T-helper 1 cell treated with Interleukin-12 subunit alpha and Interleukin-12 subunit beta and Interleukin-4 antibody, amounts not matched to agents 30 μg/mL and 1 μg/mL, for 36 hours (primary cell): ENCODE results near the gene COX19.

Source experiments
- H3K27ac Mint-ChIP-seq: one replicate; pipeline ENCODE4 v1.8.0; 2021; ENCODE audit warnings: mild to moderate bottlenecking, mixed read lengths
- H3K27me3 Mint-ChIP-seq: one replicate; pipeline ENCODE4 v1.8.0; 2021; ENCODE audit warnings: low read depth, mixed read lengths
- H3K36me3 Mint-ChIP-seq: one replicate; pipeline ENCODE4 v1.8.0; 2021; ENCODE audit warnings: low read depth, mixed read lengths
- H3K4me1 Mint-ChIP-seq: one replicate; pipeline ENCODE4 v1.8.0; 2021; ENCODE audit warnings: low read depth, mixed read lengths
- H3K4me3 Mint-ChIP-seq: one replicate; pipeline ENCODE4 v1.8.0; 2021; ENCODE audit warnings: mild to moderate bottlenecking, moderate library complexity, mixed read lengths
- H3K9me3 Mint-ChIP-seq: one replicate; pipeline ENCODE4 v1.8.0; 2021; ENCODE audit warnings: mixed read lengths

COX19 gene, protein sequence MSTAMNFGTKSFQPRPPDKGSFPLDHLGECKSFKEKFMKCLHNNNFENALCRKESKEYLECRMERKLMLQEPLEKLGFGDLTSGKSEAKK

DNA sequence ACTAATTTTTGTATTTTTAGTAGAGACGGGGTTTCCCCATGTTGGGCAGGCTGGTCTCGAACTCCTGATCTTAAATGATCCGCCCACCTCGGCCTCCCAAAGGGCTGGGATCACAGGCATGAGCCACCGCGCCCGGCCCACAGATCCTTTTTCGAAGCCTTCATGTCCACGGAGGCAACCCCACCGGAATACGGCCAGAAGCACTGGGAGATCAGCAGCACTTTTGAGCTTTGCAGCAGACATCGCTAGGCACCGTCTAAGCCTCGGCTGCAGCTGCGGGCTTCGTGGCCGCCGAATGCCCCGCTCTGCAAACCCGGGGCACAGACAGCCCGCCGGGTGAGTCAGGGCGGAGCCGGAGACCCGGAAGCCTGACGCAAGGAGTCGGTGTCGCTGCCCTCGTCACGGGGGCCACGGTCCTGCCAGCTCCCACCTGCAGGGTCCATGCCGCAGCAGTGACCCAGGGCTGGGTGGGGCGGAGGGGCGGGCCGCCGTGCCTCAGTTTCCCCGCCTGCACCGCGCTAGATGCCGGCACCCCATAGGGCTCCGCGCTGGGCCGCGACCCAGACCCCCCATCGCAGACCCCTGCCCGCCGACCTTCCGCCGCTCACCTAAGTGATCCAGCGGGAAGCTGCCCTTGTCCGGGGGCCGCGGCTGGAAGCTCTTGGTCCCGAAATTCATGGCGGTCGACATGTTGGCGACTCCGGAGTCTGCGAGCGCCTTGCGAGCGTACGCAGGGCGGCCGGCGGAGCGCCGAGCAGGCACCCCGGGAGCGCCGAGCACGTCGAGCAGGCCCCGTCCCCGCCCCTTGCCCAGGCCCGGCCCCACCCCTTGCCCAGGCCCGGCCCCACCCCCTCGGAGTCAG is at the start of gene COX19:
TSS of gene COX19 (minus strand) at position 730 of the 862 bp plus-strand sequence. CDS start at position 690, 40 bp downstream.
- peaks cover 16% of the 10 kb centered on the region for H3K36me3 Mint-ChIP-seq
- H3K4me3 Mint-ChIP-seq, result peak within 1 kb of the TSS; percentile 93
- peak within 1 kb of the TSS; percentile 90 for H3K27ac Mint-ChIP-seq
- H3K4me1 Mint-ChIP-seq, result peaks cover 17% of the 10 kb centered on the region
- H3K27me3 Mint-ChIP-seq, result peaks cover 3% of the 10 kb centered on the region
- no peaks in the 10 kb centered on the region for H3K9me3 Mint-ChIP-seq

DNA sequence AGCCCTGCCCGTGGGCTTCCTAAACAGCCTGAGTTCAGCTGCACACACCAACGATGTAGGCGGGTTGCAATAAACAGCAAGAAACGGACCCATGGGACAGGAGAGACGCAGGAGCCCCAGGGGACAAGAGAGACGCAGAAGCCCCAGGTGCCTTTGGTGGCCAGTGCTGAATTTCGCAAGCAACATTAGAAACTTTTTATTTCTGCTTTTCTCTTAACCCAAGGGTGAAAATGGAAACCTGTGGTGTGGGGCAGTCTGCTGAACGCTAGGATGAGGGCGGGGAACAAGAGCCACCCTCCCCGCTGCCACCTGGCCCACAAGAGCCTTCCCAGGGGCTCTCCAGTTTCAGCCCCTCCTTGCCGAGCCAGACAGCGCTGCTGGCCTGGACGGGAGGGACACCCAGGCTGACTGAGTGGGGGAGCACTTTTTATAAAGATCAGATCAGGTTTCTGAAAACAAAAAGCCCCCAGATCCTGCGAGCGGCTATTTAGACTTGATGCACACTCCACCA is 49.0 kb upstream of the COX19 start:
- H3K4me1 Mint-ChIP-seq, result peaks cover 13% of the 10 kb centered on the region
- no peak overlapping the region for H3K27ac Mint-ChIP-seq
- no peaks in the 10 kb centered on the region for H3K9me3 Mint-ChIP-seq
- no peak overlapping the region for H3K4me3 Mint-ChIP-seq
- H3K27me3 Mint-ChIP-seq, result no peaks in the 10 kb centered on the region
- H3K36me3 Mint-ChIP-seq, result peaks cover 12% of the 10 kb centered on the region

DNA sequence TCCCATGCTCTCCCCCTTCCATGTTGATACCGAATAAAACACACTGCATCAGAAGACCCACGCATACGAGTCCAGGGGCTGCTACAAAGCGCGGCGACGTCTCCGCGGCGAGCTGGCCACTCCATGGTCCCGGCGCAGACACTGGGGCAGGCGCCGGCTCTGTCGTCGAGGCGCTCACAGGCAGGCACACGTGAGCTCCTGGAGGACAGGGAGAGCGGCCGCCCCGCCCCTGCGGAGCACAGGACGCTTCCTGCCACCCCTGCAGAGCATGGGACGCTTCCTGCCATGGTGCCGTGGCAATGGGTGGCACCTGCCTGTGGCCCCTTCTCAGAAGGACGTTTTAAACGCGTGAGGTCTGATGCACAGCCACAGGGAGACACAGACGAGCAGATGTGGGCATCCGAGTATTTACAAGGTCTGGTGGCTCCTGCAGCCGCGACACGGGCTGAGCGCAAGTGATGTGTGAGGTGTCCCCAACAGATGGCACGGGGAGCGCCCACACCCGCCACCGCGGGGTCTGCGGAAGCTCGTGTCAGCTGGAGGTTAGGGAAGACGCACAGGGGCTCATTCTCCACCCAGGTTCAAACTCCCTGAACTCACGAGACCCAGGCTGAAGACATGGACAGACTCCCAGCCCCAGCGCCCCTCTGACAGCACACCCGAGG is 47.6 kb upstream of the COX19 start:
- no peaks in the 10 kb centered on the region for H3K27me3 Mint-ChIP-seq
- H3K4me3 Mint-ChIP-seq, result no peak overlapping the region
- no peak overlapping the region for H3K27ac Mint-ChIP-seq

DNA sequence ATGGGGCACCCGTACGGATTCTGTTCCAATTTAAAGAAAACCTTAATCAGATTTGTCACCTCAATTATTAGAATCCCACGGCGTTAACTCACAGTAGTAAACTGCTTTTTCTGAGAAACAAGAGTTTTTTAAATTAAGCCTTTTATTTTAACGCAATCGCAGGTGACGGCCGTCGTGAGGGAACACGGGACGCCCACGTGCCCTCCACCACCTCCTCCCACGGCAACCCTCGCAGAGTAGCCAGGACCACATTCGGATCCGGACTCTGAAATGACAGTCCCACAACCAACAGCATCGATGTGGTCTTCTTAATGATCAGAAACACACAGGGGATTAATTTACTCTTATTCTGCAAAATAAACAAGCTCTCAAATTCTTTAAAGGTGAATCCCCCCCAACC is 47.0 kb upstream of the COX19 start:
- Mint-ChIP-seq H3K9me3 (no peaks in the 10 kb centered on the region), H3K27me3 (no peaks in the 10 kb centered on the region), H3K4me1 (peaks cover 10% of the 10 kb centered on the region), H3K4me3 (no peak overlapping the region), H3K36me3 (peaks cover 17% of the 10 kb centered on the region), H3K27ac (no peak overlapping the region)

More for the DNA sequence above, 47.6 kb upstream of the COX19 start:
- H3K4me1 Mint-ChIP-seq, result peaks cover 11% of the 10 kb centered on the region
- H3K9me3 Mint-ChIP-seq, result no peaks in the 10 kb centered on the region
- peaks cover 17% of the 10 kb centered on the region for H3K36me3 Mint-ChIP-seq

DNA sequence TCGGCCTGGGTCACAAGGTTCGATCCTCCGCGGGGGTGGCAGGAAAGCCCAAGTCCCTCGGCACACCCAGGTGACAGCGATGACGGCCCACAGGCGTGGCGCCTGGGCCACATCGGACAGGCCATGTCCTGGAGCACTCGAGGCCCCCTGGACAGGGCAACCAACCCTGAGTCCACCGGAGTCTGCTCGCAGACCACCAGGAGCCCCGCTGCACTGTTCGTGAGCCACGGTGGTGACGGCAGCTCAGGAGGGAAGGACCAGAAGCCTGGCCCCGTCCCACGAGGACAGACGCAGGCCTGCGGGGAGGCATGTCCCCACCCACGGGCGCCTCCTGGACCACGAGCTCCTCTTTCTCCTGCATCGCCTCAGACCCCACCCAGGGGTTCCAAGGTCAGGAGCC is 46.6 kb upstream of the COX19 start:
- Mint-ChIP-seq H3K36me3 (peaks cover 17% of the 10 kb centered on the region), H3K27me3 (no peaks in the 10 kb centered on the region), H3K4me1 (peaks cover 8% of the 10 kb centered on the region), H3K27ac (no peak overlapping the region), H3K9me3 (no peaks in the 10 kb centered on the region), H3K4me3 (no peak overlapping the region)

DNA sequence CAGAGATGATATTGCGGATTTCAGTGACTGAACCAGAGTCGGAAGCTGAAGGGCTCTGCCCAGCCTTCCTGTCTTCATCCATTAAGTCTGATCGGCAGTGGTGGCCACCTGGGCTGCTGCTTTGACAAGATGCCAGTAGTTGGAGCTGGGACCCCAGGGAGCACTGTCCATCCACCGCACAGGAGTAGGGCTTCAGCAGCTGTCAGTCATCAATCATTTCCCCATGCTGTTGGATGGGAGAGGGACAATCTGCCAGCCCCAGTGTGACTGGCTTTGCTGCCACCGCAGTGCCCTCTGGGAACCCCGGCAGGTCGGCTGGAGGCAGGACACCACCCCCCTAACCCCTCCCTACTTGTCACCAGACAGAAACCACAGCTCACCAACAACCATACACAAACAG is 46.0 kb upstream of the COX19 start:
- H3K9me3 Mint-ChIP-seq, result no peaks in the 10 kb centered on the region
- no peak overlapping the region for H3K27ac Mint-ChIP-seq
- H3K36me3 Mint-ChIP-seq, result peaks cover 16% of the 10 kb centered on the region
- peaks cover 6% of the 10 kb centered on the region for H3K4me1 Mint-ChIP-seq
- H3K4me3 Mint-ChIP-seq, result no peak overlapping the region
- H3K27me3 Mint-ChIP-seq, result no peaks in the 10 kb centered on the region

DNA sequence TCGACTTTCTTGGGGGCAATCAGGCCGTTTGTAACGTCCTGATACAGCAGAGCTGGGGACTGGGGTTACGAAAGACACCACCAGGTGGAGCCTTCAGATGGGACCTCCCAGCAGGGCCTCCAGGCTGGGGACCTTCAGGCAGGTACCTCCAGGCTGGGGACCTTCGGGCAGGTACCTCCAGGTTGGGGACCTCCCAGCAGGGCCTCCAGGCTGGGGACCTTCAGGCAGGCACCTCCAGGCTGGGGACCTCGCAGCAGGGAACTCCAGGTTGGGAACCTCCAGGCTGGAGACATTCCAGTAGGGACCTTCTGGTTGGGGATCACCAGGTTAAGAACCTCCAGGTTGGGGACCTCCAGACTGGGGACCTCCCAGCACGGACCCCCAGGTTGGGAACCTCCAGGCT is 45.5 kb upstream of the COX19 start:
- H3K9me3 Mint-ChIP-seq, result no peaks in the 10 kb centered on the region
- H3K27me3 Mint-ChIP-seq, result no peaks in the 10 kb centered on the region
- peaks cover 13% of the 10 kb centered on the region for H3K36me3 Mint-ChIP-seq
- no peak overlapping the region for H3K27ac Mint-ChIP-seq
- H3K4me3 Mint-ChIP-seq, result no peak overlapping the region
- H3K4me1 Mint-ChIP-seq, result peaks cover 4% of the 10 kb centered on the region

DNA sequence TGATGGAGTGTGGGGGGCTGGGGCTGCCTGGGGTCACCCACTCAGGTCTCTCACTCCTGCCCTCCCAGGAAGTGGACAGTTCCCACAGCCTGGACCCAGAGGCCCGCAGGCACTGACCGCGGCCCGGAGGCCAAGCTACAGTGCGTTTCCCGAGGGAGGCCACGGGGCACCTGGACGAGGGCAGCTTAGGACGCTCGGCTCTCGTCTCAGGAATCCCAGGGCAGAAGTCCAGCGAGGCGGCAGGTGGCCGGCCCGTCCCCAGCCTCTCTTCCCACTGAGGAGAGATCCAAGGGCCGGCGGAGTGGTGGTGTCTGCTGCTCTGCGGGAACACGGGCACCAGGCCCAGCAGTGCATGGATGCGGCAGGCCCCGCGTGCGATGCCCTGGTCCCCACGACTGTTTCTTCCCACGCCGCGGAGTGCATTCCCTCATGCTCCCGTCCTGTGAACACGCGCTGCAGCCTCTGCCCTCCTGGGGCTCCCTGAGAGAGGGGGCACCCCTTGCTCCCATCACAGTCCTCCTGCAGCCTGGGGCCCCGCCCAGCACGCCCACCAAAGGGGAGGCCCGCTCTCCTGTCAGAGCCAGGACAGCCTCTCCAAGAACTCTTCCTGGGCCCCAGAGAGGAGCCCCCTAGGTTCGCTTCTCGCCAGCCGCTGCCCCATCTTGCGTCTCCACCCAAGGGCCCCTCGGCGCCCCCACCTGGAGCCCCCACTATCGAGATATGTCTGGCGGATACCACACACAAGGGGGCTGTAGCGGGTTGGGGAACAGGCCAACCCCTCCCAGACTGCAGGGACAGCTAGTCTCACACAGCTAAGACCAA is 44.7 kb upstream of the COX19 start:
- H3K4me3 Mint-ChIP-seq, result no peak overlapping the region
- no peaks in the 10 kb centered on the region for H3K27me3 Mint-ChIP-seq

DNA sequence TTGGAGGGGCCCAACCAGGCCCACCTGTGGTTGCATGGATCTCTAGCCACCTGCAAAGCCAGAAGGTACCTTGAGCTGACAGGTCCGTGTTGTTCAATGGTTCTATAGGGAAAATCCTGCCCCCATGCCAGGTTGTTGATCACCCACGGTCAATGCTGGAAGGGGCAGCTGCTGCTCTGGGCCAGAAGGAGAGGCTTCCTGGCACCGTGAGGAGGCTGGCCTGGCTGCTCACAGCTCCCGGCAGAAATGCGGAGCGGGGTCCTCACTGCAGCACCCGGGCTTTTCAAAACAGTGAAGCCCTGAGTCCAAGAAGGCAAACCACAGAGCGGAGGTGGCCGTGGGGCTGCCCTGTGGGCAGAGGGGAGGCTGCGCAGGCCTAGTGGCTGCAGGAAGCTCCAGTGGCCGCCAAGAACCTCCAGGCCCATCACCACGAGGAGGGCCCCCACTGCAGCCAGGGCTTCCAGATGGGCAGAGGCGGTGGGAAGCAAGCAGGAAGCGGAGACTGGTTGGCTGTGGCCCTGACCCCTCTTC is 44.0 kb upstream of the COX19 start:
- Mint-ChIP-seq H3K4me3 (no peak overlapping the region), H3K9me3 (no peaks in the 10 kb centered on the region), H3K36me3 (peaks cover 13% of the 10 kb centered on the region), H3K4me1 (peaks cover 4% of the 10 kb centered on the region), H3K27me3 (no peaks in the 10 kb centered on the region), H3K27ac (no peak overlapping the region)

More for the DNA sequence above, 44.7 kb upstream of the COX19 start:
- Mint-ChIP-seq H3K36me3 (peaks cover 13% of the 10 kb centered on the region), H3K27ac (no peak overlapping the region), H3K9me3 (no peaks in the 10 kb centered on the region), H3K4me1 (peaks cover 4% of the 10 kb centered on the region)

DNA sequence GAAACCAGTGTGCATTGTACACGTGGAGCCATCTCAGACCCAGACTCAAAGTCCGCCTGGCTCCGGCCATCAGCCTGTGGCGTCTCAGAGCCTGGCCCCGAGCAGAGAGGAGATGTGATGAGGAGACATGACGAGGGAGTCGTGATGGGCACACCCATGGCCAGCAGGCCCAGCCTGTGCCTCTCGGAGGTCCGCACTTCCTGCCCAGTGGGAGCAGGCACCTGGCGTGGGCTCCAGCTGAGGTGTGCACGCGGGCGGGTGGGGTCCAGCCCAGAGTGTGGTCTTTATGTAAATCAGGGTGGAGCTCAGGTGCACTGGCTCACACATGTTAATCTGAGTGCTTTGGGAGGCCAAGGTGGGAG is 43.0 kb upstream of the COX19 start:
- Mint-ChIP-seq H3K36me3 (peaks cover 11% of the 10 kb centered on the region), H3K27ac (peak overlapping the region; percentile 38), H3K9me3 (no peaks in the 10 kb centered on the region), H3K4me3 (no peak overlapping the region), H3K27me3 (no peaks in the 10 kb centered on the region), H3K4me1 (peaks cover 9% of the 10 kb centered on the region)

DNA sequence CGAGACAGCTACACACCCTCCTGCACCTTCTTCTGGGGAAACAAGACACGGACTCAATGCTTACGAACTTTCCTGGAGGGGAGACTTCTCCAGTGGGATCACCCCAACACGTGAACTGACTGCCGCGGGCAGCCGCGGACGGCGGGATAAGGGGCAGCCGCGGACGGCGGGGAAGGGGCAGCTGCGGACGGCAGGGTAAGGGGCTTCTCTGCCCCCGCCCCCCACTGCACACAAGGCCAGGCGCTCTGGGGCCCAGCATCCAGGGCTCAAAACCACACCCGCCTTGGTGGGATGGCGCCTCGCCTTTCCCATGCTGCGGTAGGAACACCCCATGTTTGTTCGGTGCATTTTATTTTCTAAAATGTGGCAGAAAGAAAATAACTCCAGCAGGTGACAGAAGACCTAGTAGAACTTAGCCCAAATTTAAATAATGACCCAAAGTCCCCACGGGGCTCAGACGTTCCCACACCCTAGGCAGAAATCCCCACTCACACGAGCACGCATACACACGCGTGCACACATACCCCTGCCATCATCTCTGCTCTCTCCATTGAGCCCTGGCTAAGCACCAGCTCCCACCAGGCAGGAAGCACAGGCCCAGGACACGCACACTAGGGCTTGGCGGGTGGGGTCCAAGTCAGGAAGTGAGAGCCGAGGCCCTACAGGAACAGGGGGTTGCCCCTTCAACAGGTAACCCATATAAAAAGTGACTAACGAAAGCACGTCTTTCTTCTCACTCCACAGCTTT is 42.4 kb upstream of the COX19 start:
- Mint-ChIP-seq H3K27ac (peak overlapping the region; percentile 38), H3K4me1 (peaks cover 9% of the 10 kb centered on the region), H3K36me3 (peaks cover 11% of the 10 kb centered on the region), H3K27me3 (no peaks in the 10 kb centered on the region), H3K9me3 (no peaks in the 10 kb centered on the region), H3K4me3 (no peak overlapping the region)

DNA sequence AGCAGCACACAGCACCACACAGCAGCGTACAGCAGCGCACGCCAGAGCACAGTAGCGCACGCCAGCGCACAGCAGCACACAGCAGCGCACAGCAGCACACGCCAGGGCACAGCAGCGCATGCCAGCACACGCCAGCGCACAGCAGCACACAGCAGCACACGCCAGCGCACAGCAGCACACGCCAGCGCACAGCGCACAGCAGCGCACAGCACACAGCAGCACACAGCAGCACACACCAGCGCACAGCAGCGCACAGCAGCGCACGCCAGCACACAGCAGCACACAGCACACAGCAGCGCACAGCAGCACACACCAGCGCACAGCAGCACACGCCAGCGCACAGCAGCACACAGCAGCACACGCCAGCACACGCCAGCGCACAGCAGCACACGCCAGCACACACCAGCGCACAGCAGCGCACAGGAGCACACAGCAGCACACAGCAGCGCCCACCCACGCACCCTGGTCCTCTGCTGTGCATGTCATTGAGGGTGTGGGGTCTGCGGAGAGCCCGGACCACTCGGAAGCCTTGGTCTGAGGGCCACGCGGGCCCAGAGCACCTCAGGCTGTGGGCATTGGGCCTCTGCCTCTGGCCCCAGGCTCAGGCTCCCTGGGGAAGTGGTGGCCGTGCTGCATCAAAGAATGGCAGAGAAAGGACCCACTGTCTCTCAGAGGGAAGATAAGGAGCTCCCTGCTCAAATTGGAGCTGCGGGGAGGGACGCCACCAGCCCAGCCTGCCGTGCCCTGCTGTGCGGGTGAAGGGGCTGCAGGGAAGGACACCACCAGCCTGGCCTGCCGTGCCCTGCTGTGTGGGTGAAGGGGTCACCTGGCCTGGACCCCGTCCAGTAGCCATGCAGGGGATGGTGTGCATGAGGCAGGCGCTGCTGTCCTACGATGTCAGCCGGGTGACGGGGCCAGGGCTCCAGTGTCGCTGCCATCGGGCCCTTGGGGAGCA is 41.5 kb upstream of the COX19 start:
- Mint-ChIP-seq H3K4me3 (no peak overlapping the region), H3K4me1 (peaks cover 9% of the 10 kb centered on the region), H3K27ac (no peak overlapping the region), H3K27me3 (no peaks in the 10 kb centered on the region), H3K9me3 (no peaks in the 10 kb centered on the region), H3K36me3 (peaks cover 9% of the 10 kb centered on the region)
